GM18526 (cell line): ENCODE data around the gene SPATA16.

Experiments used
- POLR2A ChIP-seq: IDR thresholded peaks from 3 replicates; pipeline ENCODE4 v1.6.1; 2011; ENCODE audit not compliant: insufficient read length; ENCODE audit errors: extremely low read depth

SPATA16 gene

DNA sequence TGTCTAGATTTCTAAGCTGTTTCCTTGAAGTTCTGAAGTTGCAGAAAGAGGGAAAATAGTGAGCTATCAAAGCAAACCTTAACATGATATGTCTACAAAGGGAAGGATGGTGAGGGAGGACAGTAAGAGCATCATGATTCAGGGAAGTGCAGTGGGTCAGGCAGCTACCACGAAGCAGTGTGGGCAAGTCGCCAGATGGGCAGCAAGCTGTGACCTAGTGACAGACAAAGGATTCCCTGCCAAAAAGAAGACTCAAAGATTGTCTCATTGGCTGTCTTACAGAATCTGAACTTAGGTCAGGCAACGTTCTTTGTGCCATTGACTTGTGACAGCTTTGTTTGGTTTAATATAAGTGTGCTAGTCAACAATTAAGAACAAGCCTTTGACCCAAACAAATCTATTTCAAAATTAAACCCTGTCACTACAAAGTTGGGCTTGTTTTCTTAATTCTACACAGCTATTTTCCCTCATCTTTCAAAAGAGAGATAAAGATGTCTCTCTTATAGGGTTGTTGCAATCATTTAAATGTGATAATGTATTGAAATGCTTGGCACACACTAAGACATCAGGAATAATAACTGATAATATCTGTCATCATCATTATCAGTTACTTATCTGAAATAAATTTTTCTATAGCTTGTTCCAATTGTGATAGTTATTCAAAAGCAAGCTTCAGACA lies 237.3 kb downstream of the SPATA16 start:
- no peak for TF ChIP-seq POLR2A

DNA sequence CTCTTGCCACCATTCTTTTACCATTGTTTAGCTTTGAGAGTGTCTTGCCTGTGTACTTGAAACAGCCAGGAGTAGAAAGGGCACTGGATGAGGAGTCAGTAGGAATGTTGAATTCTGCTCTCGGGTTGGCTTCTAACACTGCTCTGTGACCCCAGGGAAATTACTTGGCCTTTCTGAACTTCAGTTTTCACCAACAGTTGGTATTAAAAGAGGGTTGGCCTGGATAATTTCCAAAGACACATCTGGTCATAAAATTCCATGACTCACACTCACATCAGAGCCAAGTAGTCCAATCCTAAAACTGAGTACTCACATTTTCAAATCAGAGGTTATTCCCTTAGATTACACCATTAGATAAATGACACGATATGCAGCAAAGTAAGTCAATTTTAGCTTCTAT lies 248.9 kb downstream of the SPATA16 start:
- no peak for TF ChIP-seq POLR2A

- no peak for TF ChIP-seq POLR2A
Observed at GRCh38 chr3:172885704-172886103, 255.3 kb downstream of the SPATA16 start.

DNA sequence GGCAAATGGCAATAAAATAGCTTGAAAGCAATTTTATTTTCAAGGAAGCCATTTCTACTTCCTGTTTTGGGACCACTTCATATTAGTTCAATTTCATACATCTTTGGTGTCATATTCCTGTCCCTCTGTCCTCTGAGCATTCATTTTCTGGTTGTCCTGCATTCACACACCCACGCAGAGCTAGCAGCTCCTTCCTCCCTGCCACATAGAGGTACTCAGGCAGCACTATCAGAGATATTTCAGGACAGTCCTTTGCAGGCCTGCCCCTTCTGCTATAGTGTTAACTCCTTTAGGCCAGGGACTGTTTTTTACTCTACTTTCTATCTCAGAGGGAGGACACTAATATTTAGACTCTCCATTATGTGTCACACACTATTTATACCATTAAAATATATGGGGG lies 258.5 kb downstream of the SPATA16 start:
- no peak for TF ChIP-seq POLR2A

DNA sequence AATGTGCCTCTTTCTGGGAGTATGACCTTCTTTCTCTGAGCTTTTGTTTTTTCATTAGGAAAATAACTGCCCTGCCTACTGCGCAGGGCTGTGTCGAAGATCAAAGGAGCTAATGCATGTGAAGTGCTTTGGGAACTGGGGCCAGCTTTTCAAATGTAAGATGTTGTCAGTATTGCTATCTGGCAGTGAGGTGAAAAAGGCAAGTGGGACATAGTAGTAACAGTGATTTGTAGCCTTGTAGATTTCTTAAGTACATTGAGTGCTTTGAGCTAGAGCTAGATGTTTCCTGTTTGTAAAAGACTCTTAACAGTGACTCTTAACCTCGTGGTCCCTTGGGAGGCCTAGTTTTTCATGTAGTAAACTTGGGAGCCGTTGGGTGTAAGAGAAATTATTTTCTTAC lies 264.0 kb downstream of the SPATA16 start:
- TF ChIP-seq POLR2A = no peak

DNA sequence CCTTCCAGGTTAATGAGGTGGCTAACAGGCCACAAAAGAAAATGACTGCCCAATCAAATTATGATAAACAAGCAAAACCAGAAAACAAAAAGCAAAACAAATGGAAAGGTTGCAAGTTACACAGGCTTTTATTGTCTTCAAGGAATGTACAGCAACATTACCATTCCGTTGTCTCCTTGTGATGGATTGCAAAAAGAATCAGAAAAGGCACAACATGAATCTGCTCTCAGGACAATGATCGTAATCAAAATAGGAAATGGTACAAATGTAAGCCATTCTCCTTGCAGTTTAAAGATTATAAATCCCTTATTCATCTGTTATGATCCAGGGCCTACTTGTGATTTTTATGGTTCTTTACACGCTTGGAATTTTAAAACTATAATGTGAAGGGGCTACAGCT lies 264.7 kb downstream of the SPATA16 start:
- no peak for TF ChIP-seq POLR2A

DNA sequence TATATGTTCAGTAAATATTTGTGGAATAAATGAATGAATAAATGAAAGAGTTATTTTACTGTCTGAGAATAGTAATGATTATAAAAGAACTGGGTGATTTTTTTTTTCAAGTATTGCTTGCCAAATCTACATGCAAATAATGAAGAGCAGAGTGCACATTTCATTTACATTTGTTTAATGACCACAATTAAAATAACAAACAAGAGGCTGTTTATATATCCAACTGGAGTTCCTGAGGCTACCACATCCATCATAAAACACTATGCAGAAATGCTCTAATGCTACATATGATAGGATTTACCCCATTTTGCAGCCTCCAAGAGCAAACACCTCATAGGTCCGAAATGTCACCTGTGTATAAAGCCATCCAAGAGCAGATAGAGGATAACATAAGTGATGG lies 266.0 kb downstream of the SPATA16 start:
- no peak for TF ChIP-seq POLR2A

DNA sequence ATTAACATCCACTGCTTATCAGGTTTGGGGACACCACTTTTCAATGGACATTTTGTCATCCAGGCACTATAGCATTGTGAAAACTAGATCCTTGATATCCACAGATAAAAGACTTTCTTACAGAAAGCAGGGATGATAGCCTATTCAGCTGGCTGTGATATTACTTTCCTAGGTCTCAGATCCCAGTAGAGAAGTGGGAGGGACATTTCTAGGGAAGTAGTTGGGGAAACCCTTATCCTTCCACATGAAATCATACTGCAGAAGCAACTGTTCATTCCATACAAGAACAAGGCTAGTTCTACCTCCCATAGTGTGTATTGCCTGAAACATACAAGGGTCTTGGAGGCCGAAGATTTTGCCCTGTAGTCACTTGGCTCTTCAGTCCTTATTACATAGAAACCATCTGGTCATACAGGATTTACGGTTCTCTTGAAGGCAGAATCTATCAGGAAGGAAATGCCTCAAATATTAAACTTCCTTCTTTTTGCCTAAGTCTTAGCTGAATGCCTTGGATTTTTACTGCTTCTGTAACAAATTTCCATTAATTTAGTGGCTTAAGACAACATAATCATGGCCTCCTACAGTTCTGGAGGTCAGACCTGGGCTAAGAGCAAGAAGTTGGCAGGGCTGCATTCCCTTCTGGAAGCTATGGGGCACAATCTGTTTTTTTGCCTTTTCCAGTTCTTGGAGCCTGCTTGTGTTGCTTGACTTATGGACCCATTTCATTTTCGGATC lies 271.1 kb downstream of the SPATA16 start:
- TF ChIP-seq POLR2A = no peak

- no peak for TF ChIP-seq POLR2A
Observed at GRCh38 chr3:172869368-172869771, 271.7 kb downstream of the SPATA16 start.

GRCh38 chr3:172868582-172869200 lies 272.3 kb downstream of the SPATA16 start:
- no peak for TF ChIP-seq POLR2A

DNA sequence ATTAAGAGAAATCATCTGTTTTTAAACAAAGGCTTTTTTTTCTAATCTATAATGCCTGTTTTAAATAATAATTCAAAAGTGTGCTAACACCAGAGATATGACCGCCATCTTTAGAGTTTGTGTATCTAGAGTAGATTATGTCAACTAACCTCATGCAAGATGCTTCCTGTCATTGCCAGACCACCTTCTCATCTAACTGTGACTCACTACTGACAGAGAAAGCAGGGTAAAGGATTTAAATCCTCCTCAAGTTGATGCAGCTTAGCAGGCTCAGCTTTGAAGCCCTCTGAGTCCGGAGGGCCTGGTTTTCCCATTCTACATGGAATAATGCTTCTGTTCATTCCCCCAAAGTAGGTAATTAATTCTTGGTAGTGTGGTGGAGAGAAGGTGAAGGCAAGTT lies 282.0 kb downstream of the SPATA16 start:
- no peak for TF ChIP-seq POLR2A

GRCh38 chr3:172856795-172857742 lies 284.0 kb downstream of the SPATA16 start:
- no peak for TF ChIP-seq POLR2A

DNA sequence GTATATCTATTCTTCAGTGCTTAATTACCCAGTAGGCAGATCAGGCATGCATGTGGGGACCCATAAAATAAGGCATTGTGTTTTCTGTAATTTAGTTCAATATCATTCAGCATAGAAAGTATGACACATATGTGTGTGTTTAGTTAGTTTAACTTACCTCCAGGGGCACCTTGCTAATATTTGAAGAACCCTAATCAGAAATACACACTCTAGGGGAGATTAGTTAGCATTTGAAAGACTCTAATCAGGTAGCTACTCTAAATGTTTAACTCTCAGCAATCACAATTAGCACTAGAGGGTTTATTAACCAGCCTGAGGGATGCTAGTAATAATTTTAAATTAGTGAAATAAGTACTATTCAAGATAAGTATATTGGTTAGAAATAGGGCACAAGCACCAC lies 286.0 kb downstream of the SPATA16 start:
- no peak for TF ChIP-seq POLR2A

GRCh38 chr3:172853921-172854666 lies 286.9 kb downstream of the SPATA16 start:
- no peak for TF ChIP-seq POLR2A

- TF ChIP-seq POLR2A = no peak
Observed at GRCh38 chr3:172853005-172853404, 288.0 kb downstream of the SPATA16 start.
